ENCODE results near the gene DOCK1.

DNA sequence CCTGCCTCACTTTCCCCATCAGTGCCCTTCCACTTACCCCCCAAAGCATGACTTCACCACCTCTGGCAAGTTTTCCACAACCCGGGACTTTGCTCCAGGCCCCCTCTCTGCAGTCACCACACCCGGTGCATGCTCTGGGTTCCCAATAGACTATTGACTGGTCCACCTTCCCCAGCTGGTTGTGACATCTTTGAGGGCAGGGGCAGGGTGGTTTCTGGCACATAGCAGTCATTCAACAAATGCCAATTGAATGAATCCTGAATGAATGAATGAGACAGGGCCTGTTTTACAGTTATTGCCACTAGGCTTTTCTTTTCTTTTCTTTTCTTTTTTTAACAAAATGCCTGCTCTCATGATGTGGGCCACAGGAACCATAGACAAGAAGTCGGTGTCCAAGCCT lies 28.8 kb upstream of the DOCK1 start:
- TF ChIP-seq, protein P1, sequence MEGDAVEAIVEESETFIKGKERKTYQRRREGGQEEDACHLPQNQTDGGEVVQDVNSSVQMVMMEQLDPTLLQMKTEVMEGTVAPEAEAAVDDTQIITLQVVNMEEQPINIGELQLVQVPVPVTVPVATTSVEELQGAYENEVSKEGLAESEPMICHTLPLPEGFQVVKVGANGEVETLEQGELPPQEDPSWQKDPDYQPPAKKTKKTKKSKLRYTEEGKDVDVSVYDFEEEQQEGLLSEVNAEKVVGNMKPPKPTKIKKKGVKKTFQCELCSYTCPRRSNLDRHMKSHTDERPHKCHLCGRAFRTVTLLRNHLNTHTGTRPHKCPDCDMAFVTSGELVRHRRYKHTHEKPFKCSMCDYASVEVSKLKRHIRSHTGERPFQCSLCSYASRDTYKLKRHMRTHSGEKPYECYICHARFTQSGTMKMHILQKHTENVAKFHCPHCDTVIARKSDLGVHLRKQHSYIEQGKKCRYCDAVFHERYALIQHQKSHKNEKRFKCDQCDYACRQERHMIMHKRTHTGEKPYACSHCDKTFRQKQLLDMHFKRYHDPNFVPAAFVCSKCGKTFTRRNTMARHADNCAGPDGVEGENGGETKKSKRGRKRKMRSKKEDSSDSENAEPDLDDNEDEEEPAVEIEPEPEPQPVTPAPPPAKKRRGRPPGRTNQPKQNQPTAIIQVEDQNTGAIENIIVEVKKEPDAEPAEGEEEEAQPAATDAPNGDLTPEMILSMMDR (IDR thresholded peaks at IDR 0.05) = no peak
- no peak for TF ChIP-seq POLR2A (IDR thresholded peaks at IDR 0.05)
